ENCODE results near the gene CDCP1.

The CDCP1 gene, protein sequence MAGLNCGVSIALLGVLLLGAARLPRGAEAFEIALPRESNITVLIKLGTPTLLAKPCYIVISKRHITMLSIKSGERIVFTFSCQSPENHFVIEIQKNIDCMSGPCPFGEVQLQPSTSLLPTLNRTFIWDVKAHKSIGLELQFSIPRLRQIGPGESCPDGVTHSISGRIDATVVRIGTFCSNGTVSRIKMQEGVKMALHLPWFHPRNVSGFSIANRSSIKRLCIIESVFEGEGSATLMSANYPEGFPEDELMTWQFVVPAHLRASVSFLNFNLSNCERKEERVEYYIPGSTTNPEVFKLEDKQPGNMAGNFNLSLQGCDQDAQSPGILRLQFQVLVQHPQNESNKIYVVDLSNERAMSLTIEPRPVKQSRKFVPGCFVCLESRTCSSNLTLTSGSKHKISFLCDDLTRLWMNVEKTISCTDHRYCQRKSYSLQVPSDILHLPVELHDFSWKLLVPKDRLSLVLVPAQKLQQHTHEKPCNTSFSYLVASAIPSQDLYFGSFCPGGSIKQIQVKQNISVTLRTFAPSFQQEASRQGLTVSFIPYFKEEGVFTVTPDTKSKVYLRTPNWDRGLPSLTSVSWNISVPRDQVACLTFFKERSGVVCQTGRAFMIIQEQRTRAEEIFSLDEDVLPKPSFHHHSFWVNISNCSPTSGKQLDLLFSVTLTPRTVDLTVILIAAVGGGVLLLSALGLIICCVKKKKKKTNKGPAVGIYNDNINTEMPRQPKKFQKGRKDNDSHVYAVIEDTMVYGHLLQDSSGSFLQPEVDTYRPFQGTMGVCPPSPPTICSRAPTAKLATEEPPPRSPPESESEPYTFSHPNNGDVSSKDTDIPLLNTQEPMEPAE

DNA sequence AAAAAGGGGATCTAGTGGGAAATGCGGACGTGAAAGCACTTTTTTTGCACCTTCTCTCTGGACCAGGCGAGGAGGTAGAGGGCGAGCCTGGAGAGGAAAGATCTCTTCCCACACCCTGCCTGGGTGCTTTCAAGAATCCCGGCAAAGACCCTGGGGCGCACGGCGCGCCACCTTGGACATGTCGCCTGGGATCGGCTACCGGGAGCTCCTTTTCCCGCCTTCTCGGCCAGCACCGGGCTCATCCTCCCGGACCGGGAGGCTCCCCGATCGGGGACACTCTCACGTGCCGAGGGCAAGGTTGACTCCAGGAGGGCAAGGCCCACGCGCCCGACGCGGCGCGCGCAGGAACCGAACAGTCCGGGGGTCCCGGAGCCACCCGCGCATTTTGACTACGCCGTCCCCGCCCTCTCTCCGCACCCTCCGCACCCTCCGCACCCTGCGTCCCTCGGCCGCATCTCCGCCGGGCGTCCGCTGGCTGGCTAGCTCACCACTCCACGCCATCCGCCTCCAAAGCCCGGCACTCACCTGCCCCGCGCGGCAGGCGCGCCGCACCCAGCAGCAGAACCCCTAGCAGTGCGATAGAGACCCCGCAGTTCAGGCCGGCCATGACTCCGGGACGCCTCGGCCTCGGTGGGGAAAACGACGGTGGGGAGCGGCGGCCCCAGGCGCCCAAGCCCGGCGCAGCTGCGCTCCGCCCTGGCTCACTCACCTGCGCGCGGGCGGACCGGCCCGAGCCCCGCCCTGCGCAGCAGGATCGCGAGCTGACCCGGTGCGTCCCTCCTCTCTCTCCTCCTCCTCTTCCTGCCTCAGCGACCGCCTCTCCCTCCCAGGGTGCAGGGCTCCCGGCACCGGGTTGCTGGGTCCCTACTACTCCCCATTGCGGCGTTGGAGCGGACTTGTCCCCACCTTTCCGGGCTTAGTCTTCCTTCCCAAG, at the start of gene CDCP1:
TSS of gene CDCP1 (minus strand) at position 698 of the 934 bp plus-strand sequence. CDS start at position 607, 91 bp downstream.
- POLR2A ChIA-PET = no interaction called here
- TF ChIP-seq, protein P1, sequence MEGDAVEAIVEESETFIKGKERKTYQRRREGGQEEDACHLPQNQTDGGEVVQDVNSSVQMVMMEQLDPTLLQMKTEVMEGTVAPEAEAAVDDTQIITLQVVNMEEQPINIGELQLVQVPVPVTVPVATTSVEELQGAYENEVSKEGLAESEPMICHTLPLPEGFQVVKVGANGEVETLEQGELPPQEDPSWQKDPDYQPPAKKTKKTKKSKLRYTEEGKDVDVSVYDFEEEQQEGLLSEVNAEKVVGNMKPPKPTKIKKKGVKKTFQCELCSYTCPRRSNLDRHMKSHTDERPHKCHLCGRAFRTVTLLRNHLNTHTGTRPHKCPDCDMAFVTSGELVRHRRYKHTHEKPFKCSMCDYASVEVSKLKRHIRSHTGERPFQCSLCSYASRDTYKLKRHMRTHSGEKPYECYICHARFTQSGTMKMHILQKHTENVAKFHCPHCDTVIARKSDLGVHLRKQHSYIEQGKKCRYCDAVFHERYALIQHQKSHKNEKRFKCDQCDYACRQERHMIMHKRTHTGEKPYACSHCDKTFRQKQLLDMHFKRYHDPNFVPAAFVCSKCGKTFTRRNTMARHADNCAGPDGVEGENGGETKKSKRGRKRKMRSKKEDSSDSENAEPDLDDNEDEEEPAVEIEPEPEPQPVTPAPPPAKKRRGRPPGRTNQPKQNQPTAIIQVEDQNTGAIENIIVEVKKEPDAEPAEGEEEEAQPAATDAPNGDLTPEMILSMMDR (IDR thresholded peaks at IDR 0.05; ENCODE audit: control extremely low read depth, extremely low read depth, low read depth, missing control alignments) = no peak
- peak; percentile 44 for DNase-seq (ENCODE audit: extremely low spot score)
- CTCF ChIA-PET = no interaction called here

DNA sequence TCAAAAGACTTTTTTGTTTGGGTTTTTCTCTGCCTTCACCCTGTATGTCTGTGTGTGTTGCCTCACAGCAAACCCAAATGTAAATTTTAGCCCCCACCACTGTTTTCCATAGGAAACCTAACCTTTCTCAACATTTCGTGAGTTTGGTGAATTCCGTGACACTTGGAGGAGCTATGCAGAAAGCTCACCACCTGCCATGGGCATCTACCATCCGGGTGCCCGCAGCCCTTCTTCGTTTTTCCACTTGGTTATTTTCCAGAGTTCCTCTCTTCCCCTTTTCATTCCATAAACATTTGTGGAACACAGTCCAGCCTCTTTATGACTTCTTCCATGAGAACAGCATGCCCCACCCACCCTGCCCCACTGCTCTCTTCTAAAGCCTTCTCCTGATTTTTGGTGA, 48.6 kb upstream of the CDCP1 start:
- CTCF ChIA-PET = interaction anchor here (4.7 kb wide), 1 partner anchor 16 kb away, joined by 13 read pairs; no protein-coding TSS in a partner anchor

DNA sequence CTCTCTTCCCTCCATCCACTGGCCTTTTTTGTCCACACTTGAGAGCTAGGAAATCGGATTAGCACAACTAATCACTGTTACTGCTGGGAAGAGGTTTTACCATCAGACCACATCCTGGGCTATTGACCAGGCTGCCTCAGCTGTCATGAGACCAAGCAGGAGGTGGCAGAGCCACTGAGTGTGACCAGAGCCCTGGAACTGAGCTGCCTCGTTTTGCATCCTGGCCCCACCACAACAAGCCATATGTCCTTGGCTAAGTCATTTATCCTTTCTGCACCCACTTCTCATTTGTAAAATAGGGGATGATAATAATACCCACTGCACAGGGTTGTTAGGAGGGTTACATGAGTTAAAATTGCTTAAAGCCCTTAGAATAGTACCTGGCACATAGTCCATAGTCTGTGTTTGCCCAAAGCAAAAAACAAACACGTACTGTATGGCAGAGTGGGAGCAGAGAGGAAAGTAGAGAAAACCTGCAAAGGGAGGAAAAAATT, 45.8 kb upstream of the CDCP1 start:
- TF ChIP-seq, protein P1 (IDR thresholded peaks at IDR 0.05; ENCODE audit: control extremely low read depth, extremely low read depth, low read depth, missing control alignments) = no peak
- CTCF ChIA-PET = interaction anchor here (1.7 kb wide), 1 partner anchor 18 kb away, joined by 4 read pairs; no protein-coding TSS in a partner anchor
- no peak for DNase-seq (ENCODE audit: extremely low spot score)
- POLR2A ChIA-PET = no interaction called here

More for the DNA sequence above, 48.6 kb upstream of the CDCP1 start:
- POLR2A ChIA-PET = no interaction called here
- TF ChIP-seq, protein P1 (IDR thresholded peaks at IDR 0.05; ENCODE audit: control extremely low read depth, extremely low read depth, low read depth, missing control alignments) = no peak
- no peak for DNase-seq (ENCODE audit: extremely low spot score)

DNA sequence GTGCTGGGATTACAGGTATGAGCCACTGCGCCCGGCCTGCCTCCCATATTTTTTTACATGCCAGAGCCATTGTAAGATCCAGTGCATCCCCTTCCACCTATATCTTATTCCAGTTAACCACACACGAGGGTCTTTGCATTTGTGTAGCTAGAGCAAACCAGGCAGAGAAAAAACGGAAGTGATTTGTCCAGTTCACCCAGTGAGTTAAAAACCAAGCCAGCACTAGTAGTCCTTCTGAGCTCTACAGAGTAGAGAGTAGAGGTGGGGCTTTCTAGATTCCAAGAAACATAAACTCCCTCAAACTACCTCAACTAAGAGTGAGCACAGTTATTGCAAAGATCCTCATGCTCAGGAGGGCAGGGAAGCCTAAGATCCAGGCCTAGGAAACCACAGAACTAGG, 45.2 kb upstream of the CDCP1 start:
- ChIA-PET POLR2A (no interaction called here), CTCF (interaction anchor here (1.2 to 1.7 kb wide), 2 partner anchors 16 to 19 kb away, joined by 3 to 4 read pairs; no protein-coding TSS in a partner anchor)
- TF ChIP-seq, protein P1 (IDR thresholded peaks at IDR 0.05; ENCODE audit: control extremely low read depth, extremely low read depth, low read depth, missing control alignments) = no peak
- no peak for DNase-seq (ENCODE audit: extremely low spot score)

DNA sequence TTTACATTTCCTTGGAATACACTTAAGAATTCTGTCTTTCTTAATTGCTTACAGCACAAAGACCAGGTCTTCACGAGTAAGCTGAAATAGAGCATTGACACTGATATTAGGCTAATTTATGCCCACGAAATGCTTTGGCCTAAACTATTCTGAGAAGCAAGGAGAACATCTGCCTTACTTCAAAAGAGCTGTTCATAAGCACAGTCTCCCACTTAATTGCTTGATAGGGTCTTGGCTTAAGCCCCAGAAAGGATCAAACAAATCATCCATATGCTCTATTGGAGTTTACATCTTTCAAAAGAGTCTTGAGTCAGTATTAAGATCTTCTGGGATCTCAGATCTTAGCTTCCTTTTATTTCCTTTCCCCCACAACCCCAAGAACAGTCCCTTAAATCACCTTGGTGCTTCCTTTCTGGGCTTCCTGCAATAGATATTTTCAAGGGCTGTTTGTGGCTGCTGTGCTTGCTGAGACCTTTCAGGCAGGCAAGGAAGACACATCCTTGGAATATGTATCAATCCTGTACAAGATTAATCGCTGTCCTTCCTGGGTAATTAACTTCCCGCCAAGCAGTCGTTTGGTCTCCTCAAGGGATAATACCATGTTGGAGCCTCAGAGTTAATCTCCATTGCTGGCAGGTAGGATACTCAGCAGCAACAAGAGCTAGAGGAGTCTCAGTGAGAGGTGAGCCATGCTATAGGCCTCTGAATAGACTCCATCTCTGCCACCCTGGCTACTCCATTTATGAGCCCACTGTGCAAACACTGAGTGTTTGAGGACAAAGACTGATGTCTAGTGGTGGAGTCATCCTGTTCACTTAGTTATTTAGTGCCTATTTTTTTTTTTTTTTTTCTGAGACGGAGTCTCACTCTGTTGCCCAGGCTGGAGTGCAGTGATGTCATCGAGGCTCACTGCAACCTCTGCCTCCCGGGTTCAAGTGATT, 42.8 kb upstream of the CDCP1 start:
- ChIA-PET POLR2A (no interaction called here), CTCF (interaction anchor here (2.0 kb wide), 1 partner anchor 19 kb away, joined by 5 read pairs; no protein-coding TSS in a partner anchor)
- TF ChIP-seq, protein P1 (IDR thresholded peaks at IDR 0.05; ENCODE audit: control extremely low read depth, extremely low read depth, low read depth, missing control alignments) = no peak
- no peak for DNase-seq (ENCODE audit: extremely low spot score)
